Fibroblast of lung (primary cell): ENCODE results near the gene WDFY1.

Experiments
- CTCF ChIP-seq, 2 donors: IDR thresholded peaks in 1 of 2; conservative IDR thresholded peaks in 1 of 2; 1 replicate in 1 of 2; 2 replicates in 1 of 2; pipeline ENCODE4 v1.5.1; 2011 to 2012; ENCODE audit warnings: low read length in 2 of 2, control low read depth in 1 of 2, inconsistent platforms in 1 of 2, low read depth in 1 of 2, mild to moderate bottlenecking in 1 of 2
- EZH2 ChIP-seq: IDR thresholded peaks from 2 replicates; pipeline ENCODE4 v1.5.1; 2012; ENCODE audit warnings: low read length, control low read depth, mild to moderate bottlenecking; ENCODE audit errors: missing control alignments

GRCh38 chr2:223973606-223974005 is 28.5 kb upstream of the WDFY1 start:
- TF ChIP-seq CTCF (conservative IDR thresholded peaks at IDR 0.05 in 1 of 2, IDR thresholded peaks at IDR 0.05 in 1 of 2; ENCODE audit: low read depth in 1 of 2, low read length in 2 of 2) (no peak), EZH2 (no peak)
